Hypothalamus (tissue), 51 donors: Measurements from ENCODE around the gene CEP43.

Source experiments
- DNase-seq, 51 donors: peaks; one replicate each; lab custom pipeline; 2025; lab: John Stamatoyannopoulos, UW

CEP43 gene

GRCh38 chr6:166966268-166966667 lies 32.9 kb upstream of the CEP43 start:
- DNase-seq, result no peak

DNA sequence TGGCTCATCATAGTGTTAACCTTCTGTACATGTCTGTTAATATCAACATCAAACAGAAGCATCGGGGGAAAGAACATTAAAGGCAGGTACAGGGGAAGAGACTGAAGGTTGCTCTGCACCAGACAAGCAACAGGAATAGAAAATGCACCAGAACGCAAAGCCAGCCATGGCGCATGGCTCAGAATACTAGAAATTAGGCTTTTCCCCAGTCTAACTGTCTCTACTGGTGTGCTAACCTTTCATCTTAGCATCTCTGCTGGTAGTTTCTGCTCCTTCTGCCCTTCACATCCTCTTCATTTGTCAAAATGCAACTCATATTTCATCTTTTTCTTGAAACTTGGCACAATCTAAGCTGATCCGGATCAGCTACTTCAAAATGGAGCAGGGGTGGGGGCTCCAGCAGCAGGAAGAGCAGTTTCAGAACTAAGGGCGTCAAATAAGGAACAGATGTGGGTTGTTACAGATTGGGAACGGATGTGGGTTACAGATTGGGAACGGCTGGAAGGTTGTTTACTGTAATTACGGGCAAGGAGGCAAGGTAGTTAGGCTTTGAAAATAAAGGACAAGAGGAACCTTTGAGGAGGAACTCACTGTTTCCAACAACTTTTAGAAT lies 29.7 kb upstream of the CEP43 start:
- peak in 1 of 51 donors; percentile 9 for DNase-seq

DNA sequence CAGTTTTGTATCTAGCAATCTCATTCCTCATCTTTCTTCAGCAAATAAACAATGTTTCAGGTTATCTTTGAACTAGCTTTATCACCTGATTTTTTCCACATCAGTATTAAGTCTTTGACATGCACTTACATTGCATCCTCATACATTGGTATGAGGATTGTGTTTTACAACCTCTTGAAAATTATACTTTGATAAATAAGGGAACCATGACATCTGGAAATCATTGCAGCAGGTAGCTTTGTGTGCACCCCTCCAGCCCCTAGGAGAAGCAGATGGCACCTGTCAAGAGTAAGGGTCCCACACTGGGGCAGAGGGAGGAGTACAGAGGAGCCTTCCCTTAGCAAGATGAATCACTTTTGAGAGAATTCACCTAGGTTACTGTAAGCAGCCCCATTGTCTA lies 29.1 kb upstream of the CEP43 start:
- no peak for DNase-seq

DNA sequence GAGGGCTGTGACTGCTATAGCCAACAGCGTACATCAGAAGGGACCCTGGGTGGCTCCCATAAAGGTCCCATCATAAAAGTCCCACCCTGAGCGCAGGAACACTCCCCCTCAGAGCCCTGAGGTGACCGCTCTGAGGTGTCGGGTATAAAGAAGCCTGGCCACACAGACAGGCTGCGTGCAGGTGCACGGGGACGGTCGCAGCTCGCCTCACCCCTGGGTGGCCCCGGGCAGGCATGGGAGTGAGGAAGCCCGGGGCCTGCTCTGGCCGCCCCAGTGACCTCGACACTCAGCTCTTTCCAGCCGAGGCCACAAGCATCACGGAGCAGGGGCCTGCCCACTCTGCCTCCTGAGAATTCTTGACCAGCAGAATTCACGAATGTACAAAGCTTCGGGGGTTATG lies 28.4 kb upstream of the CEP43 start:
- DNase-seq, result no peak

DNA sequence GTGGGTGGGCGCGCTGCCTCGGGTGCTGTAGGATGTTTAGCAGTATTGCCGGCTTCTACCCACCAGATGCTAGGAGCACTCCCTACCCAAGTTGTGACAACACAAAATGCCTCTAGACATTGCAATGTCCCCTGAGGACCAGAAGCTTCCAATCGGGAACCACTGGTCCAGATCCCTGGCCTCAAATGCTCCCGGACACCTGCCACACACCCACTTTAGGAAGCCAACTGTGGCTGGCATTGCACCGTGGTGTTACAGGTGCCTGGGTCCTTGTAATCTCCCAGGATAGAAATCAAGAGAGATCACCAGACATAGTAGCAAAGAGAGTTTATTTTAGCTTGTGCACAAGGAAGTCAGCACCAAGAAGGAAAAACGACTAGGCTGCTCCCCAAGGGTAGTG lies 27.9 kb upstream of the CEP43 start:
- no peak for DNase-seq

DNA sequence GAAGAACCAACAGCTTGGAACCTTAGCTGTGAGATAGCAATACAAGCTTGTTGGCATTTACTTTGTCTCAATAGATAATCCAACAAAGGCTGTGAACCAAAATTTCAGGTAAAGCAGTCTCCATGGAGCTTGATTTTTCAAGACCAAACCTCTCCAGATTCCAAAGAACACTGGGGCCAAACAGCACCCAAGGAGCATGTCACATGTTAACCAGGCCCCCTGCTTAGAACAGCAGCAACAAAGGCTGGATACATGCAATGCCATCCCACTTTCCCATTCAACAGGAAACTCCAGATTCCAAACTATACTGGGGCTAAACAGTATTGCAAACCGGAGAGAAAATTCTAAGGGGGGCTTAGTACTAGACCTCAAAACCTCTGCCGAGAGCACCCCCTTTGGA lies 27.1 kb upstream of the CEP43 start:
- DNase-seq, result no peak

DNA sequence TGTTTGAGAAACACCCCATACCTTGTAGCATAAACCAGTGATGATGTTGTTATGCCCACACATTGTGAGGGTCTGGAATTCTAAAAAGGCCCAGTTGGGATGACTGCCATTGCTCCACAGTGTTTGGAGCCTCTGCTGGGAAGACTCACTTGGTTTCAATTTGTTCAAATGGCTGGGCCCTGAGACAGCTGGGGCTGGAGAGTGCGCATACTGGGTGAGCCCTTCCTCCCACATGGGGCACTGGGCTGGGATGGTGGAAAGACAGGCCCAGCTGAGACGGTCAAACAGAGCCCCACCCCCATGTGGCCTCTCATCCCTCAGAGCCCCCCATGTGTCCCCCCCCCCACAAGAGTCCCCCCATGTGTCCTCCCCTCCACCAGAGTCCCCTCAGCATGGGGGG lies 22.6 kb upstream of the CEP43 start:
- no peak for DNase-seq

DNA sequence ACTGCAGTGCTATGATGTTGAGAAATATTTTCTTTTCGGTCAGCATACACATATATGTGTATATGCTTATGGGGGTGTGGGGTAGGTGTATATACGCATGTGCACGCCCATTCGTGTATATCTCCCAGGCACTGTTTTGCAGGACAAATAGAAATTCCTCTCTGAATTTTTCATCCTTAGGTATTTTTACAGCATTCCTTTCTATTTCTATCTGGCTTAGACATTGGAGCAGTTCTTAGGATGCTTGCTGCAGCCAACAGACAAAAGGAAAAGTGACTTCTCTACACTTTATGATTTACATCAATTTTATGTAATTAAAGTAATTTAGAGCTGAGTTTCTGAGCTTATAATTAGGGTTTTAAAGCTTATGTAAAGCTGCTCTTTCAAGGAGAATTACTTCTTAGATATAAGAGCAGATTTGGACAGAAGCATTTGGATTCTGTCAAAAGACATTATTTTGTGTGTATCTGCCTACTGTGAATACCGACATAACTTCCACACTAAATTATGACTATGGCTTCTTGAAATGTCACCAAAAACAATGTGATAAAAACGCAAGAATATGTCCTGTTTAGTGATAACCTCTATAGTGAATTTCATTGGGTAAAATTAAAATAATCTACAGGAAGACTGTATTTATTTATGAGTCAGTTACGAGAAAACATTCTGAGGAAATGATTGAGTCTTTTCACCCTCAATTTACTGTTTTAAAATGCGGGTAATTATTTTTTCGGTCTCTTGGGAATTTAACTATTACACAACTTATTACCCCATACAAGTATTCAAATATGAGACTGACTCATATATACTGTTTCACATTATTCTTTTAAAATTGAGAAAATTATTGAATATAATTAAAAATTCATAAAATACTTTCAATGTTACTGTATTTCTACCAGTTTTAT lies 21.3 kb upstream of the CEP43 start:
- DNase-seq, result no peak

DNA sequence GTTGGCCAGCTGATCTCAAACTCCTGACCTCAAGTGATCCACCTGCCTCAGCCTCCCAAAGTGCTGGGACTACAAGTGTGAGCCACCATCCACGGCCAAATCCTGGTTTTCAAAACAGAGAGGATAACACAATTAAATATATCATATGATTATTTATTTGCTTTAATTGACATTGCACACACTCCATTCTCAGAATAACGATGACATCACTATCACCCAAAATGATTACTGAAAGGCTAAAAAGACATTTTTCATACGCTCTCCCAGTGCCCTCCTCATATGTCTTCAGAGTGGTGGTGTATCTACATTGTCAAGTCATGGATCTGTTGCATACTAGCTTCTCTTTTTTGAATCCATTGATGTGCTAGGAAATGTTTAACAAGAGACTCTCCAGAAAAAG lies 18.5 kb upstream of the CEP43 start:
- DNase-seq, result no peak

DNA sequence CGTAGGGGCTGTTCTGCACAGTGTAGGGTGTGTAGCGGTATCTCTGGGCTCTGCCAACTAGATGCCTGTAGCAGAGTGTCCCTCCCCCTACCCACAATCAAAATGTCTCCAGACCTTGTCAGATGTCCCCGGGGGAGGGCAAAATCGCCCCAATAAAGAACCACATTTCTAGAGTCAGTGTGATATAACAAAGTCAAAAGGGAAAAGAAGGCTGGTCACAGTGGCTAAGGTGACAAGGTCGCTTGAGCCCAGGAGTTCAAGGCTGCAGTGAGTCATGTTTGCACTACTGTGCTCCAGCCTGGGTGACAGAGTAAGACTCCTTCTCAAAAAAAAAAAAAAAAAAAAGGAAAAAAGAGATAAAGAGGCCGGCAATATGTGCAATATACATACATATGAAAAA lies 11.7 kb upstream of the CEP43 start:
- no peak for DNase-seq

GRCh38 chr6:166987930-166988329 lies 11.3 kb upstream of the CEP43 start:
- no peak for DNase-seq

- no peak for DNase-seq
These were observed 10.5 kb upstream of the CEP43 start for GRCh38 chr6:166988674-166989201.

DNA sequence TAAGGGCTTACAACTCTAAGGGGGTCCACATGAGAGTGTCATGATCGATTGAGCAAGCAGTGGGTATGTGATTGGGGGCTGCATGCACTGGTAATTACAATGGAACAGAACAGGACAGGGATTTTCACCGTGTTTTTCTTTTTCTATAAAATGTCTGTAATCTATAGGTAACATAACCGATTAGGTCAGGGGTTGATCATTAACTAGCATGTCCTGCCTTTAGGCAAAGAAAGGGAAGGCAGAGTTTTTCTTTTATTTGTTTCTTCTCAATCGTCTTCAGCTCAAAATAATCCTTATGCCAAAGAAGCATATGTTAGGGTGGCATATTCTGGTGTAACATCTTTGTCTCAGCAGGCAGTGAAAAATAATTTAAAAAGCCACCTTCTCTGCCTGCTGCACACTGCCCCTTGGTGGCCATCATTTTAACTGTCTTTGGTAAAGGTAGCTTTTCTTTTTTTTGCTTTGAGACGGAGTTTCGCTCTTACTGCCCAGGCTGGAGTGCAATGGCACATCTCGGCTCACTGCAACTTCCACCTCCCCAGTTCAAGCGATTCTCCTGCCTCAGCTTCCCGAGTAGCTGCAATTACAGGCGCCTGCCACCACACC lies 9.7 kb upstream of the CEP43 start:
- DNase-seq, result peak in 8 of 51 donors; percentile 2 to 35 (median 14)

DNA sequence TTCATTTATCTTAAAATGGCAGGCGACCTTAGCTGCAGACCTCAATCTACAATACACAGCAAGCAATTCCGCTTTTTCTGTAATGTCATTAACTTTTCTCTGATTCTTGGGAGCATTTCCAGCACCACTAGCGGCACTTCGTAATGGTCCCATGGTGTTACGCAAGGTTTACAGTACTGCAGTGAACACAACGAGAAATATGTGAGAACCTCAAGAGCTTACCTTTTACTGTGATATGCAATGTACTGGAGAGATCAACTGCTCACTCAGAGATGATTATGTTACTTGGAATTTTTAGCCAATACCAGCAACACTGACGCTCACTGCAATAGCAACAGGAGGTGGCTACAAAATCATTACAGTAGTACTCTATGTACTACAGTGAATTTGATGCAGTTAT lies 2.8 kb upstream of the CEP43 start:
- DNase-seq, result no peak

- DNase-seq, result no peak
These were observed 1.8 kb upstream of the CEP43 start for GRCh38 chr6:166997348-166997747.

DNA sequence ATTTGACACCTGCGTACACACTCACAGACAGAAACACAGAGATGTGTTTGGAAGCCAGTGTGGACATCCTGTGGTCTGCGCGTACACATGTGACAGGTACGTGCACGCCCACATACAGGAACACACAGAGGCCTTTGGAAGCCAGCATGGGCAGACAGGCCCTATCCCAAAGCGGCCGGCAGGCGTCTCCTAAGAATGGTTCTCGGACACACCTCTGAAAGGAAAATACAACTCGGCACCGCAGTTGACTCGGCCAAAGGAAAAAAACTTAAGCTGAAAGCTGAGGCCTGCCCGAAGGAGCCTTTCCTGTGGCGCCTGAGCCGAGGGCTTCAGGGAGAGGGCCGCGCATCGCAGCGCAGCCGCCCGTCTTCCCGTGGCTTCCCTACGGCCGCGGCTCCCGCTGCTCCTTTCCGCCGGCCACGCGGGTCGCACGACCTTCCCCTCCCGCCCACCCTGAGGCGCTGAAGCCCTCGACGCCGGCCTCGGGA lies 1.4 kb upstream of the CEP43 start:
- peak in 22 of 51 donors; percentile 3 to 47 (median 18) for DNase-seq

DNA sequence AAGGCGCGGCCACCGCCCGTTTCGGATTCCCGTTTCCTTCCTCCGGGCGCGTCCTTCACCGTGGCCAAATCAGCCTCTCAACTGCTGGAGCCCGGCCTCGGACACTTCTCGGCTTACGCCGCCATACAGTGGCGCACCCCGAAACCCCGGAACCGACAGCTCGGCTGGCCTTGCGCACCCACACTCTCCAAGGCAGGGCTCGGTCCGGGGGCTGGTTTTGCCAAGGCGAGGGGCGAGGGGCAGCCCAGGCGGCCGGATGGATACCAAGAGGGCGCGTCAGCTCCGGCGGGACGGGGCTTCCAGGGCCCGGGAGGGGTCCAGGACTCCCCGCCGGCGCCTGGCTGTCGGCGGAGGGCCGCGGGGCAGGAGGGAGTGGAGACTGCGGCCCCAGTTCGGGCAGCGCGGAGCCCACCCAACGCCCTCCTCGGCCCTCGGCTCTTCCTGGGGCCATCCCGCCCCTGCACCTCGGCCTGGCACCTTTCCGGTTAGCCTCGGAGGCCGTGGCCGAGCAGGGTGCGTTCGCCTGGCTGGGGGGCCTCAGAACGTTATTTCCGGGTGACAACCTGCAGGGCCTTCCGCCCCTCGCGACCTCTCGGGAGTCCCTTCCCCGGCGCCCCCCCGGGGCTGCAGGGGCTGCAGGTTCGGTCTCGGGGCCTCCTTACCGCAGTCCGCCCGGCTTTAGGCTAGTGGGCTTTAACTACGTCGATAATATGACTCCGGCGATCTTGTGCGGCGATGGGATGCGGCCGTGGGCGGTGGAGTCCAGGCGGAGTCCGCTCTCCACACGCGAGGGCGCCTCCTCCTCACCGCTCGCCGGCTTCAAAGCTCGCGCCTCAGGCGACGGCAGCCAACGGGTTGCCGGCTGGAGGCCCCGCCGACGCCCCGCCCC lies 697 bp upstream of the CEP43 start:
- DNase-seq, result peak in 5 of 51 donors; percentile 9 to 43 (median 39)

DNA sequence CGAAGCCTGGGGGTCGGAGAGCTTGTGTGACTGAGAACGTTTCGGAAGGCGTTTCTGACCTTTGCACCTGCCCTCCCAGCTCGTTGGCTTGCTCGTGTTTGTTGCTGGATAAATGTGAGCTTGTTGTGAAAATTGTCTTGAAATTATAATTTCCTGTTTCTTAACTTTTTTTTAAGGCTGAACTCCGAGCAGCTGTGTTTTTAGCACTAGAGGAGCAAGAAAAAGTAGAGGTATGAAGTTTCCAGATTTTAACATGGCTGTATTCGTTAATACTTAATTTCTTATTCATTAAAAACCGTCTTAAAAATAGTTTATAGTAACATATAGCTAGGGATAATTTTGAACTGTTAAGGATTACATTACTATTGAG lies 672 bp downstream of the CEP43 start:
- no peak for DNase-seq

DNA sequence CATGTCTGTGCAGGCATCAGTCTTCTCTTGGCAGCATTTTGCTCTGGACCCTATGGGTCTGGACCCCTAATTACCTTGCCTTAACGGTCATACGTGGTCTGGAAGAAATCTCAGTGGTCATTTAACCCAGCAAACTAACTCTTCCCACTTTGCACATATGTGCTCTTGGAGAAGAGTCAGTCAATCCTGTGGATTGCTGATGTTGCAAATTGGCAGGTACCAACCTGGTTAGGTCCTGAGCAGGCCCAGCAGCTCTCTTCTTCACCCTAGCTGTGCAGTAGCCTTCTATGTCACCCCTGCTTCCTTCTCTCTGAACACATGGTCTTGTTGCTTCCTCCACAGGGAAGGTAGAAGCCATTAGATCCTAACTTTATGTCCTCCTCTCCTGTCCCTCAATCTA lies 1.6 kb downstream of the CEP43 start:
- no peak for DNase-seq

- no peak for DNase-seq
These were observed 6.4 kb downstream of the CEP43 start for GRCh38 chr6:167005350-167006159.
